GM21529 (cell line): ENCODE results near the gene SPANXC.
"Not testable (repeated sequence)": the region's sequence is repeated elsewhere in the genome, so short reads cannot be mapped to it uniquely, and the experiment has no call there.

Source experiments
- ATAC-seq: cut with Tn5 transposase; IDR thresholded peaks from one replicate; pipeline ENCODE4 v1.9.1; 2021; ENCODE audit not compliant: unreplicated experiment

Gene SPANXC

DNA sequence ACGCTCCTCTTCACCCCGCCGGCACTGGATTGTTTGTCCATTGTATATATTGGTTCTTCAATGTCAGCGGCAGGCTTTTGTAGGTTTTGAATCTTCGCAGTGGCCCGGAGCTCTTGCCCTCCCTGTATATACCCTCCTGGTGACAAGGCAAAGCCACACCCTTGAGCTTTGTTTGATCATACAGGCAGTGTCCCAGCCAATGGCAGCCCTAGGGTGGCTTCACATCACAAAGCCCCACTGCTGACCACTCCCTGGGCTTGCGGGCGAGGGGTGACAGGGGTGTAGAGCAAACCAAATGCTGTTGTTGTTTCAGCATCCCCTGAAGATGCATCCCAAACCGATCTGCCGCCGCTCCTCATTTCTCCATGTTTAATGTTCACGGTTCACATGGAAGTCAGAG, at the start of gene SPANXC:
TSS of gene SPANXC (minus strand) at position 101 of the 400 bp plus-strand sequence. CDS start at position 41, 60 bp downstream.
- ATAC-seq, result not testable (repeated sequence)

DNA sequence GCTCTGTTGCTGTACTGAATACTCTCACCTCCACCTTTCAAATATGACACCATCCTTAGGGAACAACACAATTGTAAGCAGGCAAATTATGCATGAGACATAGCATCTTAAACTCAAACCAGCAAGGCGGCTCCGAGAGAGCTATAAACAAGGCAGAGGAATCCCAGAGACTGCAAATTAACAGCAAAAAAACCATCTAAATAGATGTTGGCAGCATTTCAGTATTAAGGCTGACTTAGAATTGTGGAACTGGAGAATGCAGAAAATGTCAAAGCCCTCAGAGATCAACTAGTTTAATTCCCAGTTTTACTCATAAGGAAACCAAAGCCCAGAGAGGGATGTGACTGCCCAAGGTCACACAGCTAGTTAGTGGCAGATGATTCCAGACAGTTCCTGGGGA, 37.2 kb upstream of the SPANXC start:
- ATAC-seq, result no peak

- ATAC-seq, result no peak
These were observed 36.0 kb upstream of the SPANXC start for GRCh38 chrX:141278306-141278705.

DNA sequence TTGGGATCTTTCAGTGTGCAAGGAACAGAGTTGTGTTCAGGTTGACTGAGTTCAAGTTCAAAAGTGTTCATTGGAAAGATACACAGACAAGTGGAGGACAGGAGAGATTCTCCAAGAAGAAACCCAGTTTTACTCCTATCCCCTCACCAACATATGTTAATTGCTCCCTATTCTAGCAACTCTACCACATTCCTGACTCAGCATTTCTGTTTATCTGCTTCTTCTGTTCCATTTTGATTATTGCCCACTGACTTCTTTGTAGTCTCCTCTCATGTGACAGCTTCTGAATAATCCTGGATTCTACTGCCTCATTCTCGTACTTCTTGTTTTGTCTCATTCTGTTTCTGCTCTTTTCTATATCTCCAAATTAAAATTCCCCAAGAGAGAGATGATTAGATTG, 15.8 kb upstream of the SPANXC start:
- ATAC-seq, result no peak

DNA sequence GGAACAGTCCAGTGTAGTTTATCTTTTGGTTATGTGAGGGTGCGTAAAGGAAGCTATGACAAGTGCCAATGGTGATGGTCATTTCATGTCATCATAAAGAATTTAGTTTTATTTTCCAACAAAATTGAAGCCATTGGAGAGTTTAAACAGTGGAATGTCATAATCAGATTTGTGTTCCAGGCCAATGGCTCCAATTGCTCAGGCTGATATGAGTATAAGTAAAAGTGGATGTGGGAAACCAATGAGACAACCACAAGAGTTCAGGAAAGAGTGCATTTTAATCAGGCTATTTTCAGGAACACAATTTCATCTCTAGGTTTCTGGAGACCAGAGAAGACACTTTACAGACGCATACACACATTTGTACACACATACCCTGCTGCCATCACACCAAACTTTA, 20.7 kb downstream of the SPANXC start:
- no peak for ATAC-seq

- ATAC-seq, result no peak
These were observed 21.8 kb downstream of the SPANXC start for GRCh38 chrX:141220342-141221008.

DNA sequence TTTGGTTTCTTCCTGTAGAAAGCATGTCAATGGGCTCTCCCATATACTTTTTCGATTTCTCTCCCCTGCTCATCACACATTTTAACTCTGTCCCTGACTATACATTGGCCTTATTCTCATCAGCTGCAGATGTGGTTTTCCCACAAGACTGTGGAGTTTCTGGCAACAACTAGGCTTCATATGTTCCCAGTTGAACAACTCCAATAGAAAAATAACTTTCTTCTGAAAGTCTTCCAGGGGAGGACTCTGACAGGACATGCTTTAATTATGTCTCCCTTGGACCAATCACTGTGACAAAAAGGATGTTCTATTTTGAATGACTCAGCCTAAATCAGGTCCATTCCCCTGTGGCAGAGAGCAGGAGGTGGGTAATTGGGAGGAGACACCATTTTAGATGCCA, 28.1 kb downstream of the SPANXC start:
- no peak for ATAC-seq

DNA sequence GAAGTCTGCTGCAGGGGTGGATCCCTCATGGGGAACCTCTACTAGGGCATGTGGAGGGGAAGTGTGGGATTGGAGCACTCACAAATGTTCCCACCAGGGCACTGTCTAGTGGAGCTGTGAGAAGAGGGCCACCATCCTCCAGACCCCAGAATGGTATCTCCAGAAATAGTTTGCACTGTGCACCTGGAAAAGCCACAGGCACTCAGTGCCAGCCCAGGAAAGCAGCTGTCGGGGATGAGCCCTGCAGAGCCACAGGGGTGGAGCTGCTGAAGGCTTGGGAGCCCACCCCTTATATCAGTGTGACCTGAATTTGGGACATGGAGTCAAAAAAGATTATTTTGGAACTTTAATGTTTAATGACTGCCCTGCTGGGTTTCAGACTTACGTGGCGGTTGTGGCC, 40.4 kb downstream of the SPANXC start:
- ATAC-seq, result no peak
